Measurements from ENCODE around the gene TNFSF9.
A peak's percentile ranks its signal among the peaks of the same experiment; 100 is the strongest.
"Not testable (repeated sequence)": the region's sequence is repeated elsewhere in the genome, so short reads cannot be mapped to it uniquely, and the experiment has no call there.

TNFSF9 gene

DNA sequence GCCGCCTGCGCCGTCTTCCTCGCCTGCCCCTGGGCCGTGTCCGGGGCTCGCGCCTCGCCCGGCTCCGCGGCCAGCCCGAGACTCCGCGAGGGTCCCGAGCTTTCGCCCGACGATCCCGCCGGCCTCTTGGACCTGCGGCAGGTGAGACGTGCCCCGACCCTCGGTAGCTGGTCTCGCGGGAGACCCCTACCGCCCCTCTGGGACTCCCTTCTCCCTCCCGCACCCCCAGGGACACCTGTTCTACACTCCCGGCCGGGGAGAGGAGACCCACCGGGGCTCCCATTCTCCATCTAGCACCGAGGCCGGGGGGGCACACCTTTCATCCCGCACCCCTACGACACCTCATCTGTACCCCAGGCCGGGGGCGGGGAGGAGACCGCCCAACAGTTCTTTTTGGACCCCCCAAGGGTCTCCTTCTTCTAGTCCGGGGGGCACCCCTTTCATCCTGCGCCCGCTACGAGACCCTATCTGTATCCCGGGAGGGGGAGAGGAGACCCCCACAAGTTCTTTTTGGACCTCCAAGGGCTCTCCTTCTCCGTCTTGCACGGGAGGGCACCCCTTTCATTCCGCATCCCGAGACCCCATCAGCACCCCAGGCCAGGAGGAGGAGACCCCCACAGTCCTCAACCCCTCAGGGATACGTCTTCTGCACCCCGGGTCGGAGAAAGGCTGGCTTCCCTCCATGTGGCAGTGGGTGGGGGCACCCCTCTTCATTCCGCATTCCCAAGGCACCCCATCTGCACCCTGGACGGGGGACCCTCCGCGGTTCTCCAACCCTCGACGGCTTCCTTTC is 533 bp downstream of the TNFSF9 start:
- no peak for DNase-seq (ENCODE audit: low read depth in 2 of 2, low spot score in 1 of 2)

DNA sequence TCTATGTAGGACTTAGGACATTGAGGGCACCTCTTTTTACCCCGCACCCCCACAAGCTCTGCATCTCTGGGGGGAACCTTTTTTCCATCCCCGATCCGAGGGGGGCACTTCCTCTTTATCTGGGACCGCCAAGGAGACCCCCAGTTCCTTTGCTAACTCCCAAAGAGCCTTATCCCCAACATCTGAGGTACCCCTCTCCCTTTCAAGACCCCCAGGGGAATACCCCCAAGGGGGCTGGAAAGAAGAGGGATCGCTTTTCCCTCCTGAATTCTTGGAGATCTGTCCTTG is 1.1 kb downstream of the TNFSF9 start:
- DNase-seq (ENCODE audit: low read depth in 2 of 2, low spot score in 1 of 2) = no peak

DNA sequence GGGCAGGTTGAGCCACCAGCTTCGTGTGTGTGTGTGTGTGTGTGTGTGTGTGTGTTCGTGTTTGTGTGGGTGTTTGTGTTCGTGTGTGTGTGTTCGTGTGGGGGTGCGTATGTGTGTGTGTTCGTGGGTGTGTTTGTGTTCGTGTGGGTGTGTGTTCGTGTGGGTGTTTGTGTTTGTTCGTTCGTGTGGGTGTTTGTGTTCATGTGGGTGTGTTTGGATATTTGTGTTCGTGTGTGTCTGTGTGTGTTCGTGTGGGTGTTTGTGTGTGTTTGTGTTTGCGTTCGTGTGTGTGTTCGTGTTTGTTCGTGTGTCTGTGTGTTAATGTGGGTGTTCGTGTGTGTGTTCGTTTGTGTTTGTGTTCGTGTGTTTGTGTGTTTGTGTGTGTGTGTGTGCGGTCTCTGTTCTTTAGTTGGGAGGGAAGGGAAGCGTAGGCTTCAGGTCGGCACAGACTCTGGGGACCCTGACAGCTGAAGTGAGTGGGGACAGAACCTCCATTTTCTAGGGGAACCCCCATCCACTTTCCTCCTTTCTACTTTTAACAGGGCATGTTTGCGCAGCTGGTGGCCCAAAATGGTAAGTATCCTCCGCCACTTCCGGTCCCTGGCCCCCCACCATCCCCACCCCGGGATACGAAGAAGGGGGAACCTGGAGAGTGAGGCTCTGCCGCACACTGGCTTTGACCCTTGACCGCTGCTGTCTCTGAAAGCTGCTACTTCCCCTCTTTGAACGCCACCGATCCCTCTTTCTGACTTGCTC is 1.6 kb downstream of the TNFSF9 start:
- DNase-seq (ENCODE audit: low read depth in 2 of 2, low spot score in 1 of 2) = no peak

DNA sequence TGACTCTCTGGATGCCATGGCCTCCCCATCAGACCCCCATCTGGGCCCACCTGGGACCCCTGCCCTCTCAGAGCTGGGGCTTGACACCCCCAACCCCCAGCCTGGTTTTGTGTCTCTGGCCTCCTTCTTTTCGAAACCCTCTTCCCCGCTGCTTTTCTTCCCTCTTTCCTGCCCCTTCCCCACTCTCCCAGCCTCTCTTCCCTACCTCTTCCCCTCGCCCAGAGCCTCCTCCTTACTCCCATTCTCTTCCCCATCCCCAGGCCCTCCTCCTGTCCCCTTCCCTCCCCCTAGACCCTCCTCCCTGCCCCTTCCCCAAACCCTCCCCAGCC is 2.1 kb downstream of the TNFSF9 start:
- no peak for DNase-seq (ENCODE audit: low read depth in 2 of 2, low spot score in 1 of 2)

DNA sequence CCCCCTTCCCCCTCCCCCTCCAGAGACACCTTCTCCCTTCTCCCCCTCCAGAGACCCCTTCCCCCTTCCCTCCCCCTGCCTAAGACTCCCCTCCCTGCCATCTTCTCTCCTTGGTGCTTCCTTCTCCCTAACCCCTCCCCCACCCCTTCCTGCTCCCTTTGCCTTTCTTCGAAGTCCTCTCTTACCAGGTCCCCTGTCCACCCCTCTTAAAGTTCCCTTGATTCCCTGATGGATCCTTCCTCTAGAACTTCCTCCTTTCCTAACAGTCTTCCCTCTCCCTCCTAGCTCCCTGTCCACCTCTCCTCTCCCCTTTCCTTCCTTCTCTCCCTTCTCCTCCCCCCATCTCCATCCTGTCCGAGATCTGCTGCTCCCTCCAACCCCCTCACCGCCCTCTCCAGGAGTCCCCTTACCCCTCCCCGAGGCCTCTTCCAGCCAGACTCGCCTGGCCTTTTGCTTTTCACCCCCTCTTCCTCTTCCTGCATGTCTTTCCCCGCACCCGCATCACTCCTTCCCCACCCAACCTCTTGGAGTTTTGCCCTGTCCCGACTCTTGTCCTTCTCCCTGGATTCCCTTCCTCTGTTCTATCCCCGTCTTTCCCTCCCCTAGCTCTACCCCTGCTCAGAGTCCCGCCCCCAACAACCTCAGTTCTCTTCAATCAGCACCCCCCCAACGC is 3.1 kb downstream of the TNFSF9 start:
- no peak for DNase-seq (ENCODE audit: low read depth in 2 of 2, low spot score in 1 of 2)

DNA sequence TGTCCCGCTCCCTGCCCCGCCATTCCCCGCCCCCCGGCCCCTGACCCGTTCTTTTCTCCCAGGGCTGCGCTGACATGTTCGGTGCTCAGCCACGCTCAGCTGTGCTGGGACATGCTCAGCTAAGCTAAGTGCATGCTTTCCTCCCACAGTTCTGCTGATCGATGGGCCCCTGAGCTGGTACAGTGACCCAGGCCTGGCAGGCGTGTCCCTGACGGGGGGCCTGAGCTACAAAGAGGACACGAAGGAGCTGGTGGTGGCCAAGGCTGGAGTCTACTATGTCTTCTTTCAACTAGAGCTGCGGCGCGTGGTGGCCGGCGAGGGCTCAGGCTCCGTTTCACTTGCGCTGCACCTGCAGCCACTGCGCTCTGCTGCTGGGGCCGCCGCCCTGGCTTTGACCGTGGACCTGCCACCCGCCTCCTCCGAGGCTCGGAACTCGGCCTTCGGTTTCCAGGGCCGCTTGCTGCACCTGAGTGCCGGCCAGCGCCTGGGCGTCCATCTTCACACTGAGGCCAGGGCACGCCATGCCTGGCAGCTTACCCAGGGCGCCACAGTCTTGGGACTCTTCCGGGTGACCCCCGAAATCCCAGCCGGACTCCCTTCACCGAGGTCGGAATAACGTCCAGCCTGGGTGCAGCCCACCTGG is 3.7 kb downstream of the TNFSF9 start:
- no peak for DNase-seq (ENCODE audit: low read depth in 2 of 2, low spot score in 1 of 2)

DNA sequence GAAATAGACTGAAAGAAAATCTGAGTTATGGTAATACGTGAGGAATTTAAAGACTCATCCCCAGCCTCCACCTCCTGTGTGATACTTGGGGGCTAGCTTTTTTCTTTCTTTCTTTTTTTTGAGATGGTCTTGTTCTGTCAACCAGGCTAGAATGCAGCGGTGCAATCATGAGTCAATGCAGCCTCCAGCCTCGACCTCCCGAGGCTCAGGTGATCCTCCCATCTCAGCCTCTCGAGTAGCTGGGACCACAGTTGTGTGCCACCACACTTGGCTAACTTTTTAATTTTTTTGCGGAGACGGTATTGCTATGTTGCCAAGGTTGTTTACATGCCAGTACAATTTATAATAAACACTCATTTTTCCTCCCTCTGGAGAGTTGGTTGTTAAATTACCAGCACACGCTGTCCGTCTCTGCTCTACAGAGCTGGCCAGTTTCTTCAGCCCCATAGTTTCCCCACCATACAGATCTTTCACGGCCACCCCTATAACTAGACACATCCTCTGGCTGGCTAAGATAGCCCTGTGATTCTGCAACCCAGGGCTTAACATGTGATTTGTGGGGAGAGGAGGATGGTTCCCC is 4.8 kb downstream of the TNFSF9 start:
- DNase-seq (ENCODE audit: low read depth in 2 of 2, low spot score in 1 of 2) = no peak

DNA sequence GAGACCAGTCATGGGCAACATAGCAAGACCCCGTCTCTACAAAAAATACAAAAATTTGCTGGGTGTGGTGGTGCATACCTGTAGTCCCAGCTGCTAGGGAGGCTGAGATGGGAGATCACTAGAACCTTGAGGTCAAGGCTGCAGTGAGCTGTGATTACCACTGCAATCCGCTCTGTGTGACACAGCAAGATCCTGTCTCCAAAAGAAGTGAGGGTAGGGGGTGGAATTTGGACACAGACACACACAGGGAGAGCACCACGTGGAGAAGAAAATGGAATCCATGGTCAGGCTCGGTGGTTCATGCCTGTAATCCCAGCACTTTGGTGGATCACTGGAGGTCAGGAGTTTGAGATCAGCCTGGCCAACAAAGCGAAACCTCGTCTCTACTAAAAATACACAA is 8.7 kb downstream of the TNFSF9 start:
- DNase-seq (ENCODE audit: low read depth in 2 of 2, low spot score in 1 of 2) = no peak

DNA sequence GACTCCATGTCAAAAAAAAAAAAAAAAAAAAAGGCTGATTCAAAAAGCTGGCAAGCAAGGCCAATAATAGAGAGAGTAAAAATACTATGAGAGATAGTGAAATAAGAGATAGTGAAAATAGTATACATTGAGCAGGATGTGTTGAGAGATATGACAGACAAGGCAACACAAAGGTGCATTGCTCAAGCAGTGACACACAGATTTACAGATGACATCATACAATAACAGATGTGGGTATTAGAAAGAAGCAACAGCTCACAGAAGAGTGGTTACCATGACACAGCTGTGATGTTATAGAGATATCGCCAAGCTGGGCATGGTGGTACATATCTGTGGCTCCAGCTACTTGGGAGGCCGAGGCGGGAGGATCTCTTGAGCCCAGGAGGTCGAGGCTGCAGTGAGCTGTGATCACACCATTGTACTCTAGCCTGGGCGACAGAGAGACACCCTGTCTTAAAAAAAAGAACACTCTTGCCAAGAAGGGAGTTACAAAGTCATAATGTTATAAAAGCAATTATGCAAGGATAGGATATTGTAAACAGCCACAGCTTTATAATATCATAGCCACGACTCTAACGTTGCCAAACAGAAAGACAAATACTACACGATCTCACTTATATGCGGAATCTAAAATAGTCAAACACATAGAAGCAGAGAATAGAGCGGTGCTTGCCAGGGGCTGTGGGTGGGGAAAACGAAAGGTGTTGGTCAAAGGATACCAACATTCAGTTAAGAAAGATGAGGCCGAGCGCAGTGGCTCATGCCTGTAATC is 10.3 kb downstream of the TNFSF9 start:
- no peak for DNase-seq (ENCODE audit: low read depth in 2 of 2, low spot score in 1 of 2)

DNA sequence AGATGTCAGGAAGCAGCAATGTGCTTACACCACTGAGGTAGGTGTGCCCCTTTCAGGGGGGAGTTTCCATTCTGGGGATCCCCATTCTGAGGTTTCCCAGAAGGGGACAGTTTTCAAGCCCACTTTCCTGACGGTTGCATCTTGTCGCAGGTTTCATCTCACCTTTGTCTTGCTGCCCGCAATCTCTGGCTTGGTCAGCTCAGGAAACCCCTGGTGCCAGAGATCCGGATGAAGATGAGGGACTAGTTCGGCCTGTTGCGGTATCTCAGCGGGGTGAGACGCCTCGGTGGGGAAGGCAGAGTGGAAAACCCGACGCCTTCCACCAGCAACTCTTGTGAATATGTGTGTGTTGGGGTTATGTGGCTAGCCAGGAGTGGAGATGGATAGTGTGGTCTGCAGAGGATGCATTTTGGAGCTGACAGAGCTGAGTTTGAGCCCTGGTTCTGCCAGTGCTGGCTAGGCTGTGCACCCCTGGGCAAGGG is 13.1 kb downstream of the TNFSF9 start:
- no peak for DNase-seq (ENCODE audit: low read depth in 2 of 2, low spot score in 1 of 2)

DNA sequence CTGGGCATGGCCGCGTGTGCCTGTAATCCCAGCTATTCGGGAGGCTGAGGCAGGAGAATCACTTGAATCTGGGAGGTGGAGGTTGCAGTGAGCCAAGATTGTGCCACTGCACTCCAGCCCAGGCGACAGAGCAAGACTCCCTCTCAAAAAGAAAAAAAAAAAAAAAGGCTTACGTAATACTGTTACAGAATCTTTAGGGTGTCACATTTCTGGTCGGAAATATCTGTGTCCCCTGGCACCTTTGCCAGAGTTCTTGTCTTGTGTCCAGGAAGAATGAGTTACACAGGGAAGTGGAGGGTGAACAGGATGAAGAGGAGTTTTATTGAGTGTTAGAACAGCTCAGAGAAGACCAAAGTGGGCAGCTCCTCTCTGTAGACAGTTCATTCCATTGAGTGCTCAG is 19.9 kb downstream of the TNFSF9 start:
- not testable (repeated sequence) for DNase-seq (ENCODE audit: low read depth in 2 of 2, low spot score in 1 of 2)

DNA sequence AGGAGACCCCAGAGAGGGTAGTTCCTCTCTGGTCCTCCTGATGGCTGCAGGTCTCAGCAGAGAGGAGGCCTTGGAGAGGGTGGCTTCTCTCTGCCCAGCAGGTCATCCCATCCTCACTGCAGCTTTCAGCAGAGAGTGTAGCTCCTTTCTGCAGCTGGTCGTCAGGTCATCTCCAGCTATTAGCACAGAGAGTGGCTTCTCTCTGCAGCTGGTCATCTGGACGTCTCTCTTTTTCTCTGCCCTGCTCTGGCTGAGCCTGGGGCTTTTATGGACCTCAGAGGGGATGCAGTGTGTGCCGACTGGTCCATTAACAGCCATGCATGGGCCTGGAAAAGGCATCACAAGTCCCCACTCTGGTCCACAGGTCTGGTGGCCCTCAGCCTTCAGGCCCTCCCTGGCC is 20.3 kb downstream of the TNFSF9 start:
- no peak for DNase-seq (ENCODE audit: low read depth in 2 of 2, low spot score in 1 of 2)

DNA sequence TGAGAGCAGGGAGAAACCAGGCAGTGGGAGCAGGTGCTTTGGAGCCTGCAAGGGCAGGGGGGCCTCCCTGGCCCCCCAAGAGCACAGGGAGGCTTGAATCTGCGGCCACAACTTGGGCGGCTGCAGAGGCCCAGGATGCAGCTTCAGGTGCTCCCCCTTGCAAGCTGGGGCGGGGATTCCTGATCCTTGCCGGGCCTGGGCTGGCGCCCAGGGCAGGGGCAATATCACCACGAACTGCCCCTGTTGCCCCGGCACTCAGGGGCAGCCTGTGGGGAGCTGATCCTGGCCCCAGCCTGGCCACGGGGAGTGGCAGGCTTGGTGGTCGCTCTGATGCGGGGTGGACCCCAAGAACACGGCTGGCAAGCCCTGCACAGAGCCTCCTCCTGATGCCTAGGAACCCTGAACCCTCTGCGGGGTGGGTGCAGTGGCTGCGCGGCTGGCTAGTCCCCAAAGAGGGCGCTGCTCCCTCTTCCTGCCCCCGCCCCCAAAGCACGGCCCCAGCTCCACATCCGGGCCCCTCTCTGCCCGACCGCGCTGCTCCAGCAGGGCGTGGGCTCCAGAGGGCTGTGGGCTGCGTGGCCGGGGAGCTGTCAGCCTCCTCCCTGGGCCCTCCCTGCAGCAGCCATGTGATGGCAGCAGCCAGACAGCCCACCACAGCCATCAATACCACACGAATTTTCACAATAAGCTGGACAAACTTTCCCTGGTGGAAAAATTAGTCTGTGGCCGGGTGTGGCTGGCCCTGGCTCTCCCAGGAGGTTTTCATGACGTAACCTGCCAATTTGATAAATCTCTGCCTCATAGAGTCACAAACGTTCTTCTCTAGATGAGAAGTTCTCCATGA is 21.0 kb downstream of the TNFSF9 start:
- DNase-seq (ENCODE audit: low read depth in 2 of 2, low spot score in 1 of 2) = peak; percentile 28 to 35

DNA sequence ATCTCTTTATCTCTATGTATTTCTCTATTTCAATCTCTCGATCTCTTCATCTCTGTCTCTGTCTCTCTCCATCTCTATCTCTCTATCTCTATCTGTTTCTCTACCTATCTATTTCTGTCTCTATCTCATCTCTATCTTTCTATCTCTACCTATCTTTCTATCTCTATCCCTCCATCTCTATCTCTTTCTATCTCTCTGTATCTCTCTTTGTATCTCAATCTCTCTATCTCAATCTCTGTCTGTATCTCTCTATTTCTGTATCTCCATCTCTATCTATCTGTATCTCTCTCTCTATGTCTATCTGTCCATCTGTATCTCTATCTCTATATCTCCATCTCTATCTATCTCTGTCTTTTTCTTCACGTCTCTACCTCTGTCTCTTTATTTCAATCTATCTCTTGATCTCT is 25.2 kb downstream of the TNFSF9 start:
- no peak for DNase-seq (ENCODE audit: low read depth in 2 of 2, low spot score in 1 of 2)

DNA sequence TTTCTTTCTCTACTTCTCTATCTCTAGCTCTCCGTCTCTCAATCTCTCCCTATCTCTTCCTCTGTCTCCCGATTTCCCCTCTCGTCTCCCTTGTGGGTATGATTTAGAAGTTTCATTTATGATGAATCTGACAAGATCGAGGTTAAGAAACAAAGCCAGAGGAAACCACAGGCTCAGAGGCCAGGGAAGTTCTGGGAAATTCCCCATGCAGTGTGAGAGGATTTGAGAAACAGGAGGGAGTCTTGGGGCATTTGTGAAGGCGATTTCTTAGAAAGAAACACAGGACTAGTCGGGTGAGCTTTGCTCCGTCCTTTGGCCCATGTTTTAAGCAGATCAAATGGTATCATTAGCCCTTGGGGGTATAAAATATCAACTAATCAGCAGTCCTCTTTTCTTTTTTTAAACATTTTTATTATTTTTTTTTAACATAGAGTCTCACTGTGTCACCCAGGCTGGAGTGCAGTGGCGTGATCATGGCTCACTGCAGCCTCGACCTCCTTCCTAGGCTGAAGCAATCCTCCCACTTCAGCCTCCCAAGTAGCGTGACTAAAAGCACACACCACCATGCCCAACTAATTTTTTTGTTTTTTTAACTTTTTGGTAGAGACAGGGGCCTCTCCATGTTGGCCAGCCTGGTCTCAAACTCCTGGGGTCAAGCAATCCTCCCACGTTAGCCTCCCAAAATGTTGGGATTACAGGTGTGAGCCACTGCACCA is 25.8 kb downstream of the TNFSF9 start:
- no peak for DNase-seq (ENCODE audit: low read depth in 2 of 2, low spot score in 1 of 2)

DNA sequence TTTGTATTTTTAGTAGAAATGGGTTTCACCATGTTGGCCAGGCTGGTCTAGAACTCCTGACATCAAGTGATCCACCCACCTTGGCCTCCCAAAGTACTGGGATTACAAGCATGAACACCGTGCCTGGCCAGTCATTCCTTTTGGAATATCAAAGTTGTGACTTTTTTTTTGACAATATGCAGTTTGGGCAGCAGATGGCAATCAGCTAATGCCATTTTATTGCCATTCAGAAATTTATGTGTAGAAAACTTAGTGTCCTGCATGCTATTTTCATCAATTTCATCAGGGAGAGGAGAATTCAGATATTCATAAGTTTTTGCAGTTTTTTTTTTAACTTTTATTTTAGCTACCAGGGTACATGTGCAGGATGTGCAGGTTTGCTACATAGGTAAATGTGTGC is 31.6 kb downstream of the TNFSF9 start:
- not testable (repeated sequence) for DNase-seq (ENCODE audit: low read depth in 2 of 2, low spot score in 1 of 2)

DNA sequence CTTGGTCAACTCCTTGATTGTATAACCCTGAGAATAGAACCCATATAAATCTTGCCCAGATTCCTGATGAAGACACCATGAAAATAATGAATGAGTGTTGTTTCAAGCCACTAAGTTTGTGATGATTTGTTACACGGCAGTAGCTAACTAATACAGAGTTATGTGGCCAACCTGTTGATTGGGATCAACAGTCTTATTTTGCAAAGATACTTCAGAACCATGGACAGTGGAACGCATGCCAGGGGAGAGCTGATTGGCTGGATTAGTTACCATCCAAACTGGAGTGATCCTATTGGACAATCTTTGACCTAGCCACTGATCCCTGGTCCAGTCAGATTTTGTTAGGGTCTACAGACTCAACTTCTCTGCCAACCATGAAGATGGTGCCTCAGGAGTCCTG is 33.6 kb downstream of the TNFSF9 start:
- DNase-seq (ENCODE audit: low read depth in 2 of 2, low spot score in 1 of 2) = no peak

DNA sequence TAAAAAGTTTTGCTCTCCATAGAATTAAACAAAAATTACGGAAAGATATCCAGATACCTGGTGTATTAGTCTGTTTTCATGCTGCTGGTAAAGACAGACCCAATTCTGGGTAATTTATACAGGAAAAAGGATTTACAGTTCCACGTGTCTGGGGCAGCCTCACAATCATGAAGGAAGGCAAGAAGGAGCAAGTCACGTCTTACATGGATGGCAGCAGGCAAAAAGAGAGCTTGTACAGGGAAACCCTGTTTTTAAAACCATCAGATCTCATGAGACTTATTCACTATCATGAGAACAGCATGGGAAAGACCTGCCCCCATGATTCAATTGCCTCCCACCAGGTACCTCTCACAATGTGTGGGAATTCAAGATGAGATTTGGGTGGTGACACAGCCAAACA is 35.9 kb downstream of the TNFSF9 start:
- not testable (repeated sequence) for DNase-seq (ENCODE audit: low read depth in 2 of 2, low spot score in 1 of 2)

DNA sequence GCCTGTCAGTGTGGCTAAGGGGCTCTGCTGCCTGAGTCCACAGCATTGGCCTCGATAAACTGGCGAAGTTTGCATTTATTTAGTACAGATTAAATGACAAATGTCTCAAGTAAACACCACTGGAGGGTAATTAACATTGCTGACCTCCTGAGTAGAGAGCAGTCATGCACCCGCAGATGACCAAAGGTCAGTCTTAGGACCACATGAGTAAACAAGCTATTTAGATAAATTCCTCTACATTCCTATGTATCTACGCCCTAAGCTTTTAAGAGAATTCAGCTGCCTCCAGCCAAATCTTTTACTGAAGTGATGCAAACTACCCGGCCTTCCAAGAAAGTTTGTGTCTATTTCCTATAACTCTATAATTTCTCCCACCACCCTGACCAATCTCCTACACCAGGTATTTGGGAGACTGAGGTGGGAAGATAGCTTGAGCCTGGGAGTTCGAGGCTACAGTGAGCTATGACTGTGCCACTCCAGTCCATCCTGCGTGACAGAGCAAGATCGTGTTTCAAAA is 37.2 kb downstream of the TNFSF9 start:
- no peak for DNase-seq (ENCODE audit: low read depth in 2 of 2, low spot score in 1 of 2)
